Fibroblast of pulmonary artery (primary cell): Measurements from ENCODE around the gene RASGRF1.
"Not testable (repeated sequence)": the region's sequence is repeated elsewhere in the genome, so short reads cannot be mapped to it uniquely, and the experiment has no call there.

Source experiments
- DNase-seq: peaks from one replicate; pipeline ENCODE4 v3.0.0-alpha.2; 2010; ENCODE audit warnings: low read depth
- H3K4me3 ChIP-seq: replicated peaks from 2 replicates; pipeline ENCODE4 v1.5.1; 2011; ENCODE audit warnings: low read depth, mild to moderate bottlenecking, control low read depth, low read length, moderate library complexity
- TF ChIP-seq, protein P1 (sequence below): IDR thresholded peaks from 2 replicates; pipeline ENCODE4 v1.5.1; 2011; ENCODE audit warnings: mild to moderate bottlenecking, control low read depth, low read length, inconsistent platforms; ENCODE audit errors: missing control alignments

Gene RASGRF1

DNA sequence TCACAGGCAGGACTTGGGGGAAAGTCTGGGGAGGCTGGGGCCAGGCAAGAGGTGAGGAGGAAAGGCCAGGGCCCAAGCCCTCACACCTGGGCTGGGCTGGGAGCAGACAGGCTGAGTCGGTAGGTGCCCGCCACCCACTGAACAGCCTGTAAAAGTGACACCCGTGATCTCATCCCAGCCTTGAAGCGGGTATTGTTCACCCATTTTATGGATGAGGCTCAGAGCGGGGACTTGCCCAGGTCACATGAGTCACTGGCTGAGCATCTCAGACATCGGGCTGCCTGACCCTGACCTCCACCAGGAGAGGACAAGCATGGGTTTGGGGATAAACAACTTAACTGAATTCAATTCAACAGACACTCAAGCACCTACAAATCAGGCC, 93.7 kb downstream of the RASGRF1 start:
- TF ChIP-seq, protein P1, sequence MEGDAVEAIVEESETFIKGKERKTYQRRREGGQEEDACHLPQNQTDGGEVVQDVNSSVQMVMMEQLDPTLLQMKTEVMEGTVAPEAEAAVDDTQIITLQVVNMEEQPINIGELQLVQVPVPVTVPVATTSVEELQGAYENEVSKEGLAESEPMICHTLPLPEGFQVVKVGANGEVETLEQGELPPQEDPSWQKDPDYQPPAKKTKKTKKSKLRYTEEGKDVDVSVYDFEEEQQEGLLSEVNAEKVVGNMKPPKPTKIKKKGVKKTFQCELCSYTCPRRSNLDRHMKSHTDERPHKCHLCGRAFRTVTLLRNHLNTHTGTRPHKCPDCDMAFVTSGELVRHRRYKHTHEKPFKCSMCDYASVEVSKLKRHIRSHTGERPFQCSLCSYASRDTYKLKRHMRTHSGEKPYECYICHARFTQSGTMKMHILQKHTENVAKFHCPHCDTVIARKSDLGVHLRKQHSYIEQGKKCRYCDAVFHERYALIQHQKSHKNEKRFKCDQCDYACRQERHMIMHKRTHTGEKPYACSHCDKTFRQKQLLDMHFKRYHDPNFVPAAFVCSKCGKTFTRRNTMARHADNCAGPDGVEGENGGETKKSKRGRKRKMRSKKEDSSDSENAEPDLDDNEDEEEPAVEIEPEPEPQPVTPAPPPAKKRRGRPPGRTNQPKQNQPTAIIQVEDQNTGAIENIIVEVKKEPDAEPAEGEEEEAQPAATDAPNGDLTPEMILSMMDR, result no peak
- no peak for DNase-seq
- no peak overlapping the region for H3K4me3 ChIP-seq

DNA sequence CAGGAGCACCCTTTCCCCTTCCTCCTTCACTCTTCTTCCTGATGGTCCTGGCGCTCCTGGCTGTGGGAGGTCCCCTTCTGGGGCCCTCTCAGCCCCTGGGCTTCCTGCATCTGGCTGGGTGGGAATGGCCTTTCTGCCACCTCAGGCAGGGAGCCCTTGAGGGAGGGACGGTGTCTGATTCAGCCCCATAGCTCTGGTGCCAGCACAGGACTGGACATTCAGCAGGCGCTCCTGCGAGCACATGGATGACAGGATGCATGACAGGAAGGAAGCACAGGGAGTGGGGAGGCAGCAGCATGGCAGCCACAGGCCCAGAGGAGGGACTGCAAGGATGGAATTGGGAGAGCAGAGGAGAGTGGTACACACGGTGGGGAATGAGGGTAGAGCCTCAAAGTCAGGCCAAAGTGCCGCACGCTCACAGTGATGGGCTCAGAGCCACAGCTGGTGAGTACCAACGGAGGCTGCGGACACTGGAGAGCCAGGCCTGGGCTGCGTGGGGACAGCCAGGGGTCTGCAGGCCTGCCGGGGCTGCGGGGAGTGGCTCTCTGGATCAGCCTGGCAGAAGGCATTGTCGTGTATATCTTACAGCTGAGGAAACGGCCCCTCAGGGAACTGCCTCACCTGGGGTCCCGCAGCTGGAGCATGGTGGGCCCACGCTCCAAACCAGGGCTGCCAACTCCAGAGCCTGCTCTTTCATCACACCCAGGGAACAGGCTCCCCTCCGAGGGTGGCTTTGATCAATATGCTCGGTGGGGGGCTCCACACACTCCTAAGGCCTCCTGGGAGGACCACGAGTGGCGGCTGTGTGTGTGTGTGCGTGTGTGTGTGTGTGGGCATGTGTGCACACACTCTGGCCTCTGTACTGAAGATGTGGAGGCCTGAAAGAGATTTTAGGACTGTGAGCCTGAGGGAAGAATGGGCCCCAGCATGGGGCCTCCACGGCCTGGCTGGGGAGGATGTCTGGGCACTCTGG, 94.4 kb downstream of the RASGRF1 start:
- TF ChIP-seq, protein P1, result no peak

DNA sequence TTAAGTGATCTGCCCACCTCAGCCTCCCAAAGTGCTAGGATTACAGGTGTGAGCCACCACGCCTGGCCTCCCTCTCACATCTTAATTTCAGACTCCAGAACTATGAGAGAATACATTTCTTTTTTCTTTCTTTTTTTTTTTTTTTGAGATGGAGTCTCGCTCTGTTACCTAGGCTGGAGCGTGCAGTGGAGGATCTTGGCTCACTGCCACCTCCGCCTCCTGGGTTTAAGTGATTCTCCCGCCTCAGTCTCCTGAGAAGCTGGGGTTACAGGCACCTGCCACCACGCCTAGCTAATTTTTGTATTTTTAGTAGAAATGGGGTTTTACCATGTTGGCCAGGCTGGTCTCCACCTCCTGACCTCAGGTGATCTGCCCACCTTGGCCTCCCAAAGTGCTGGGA, 95.4 kb downstream of the RASGRF1 start:
- not testable (repeated sequence) for H3K4me3 ChIP-seq, DNase-seq

More for the DNA sequence above, 94.4 kb downstream of the RASGRF1 start:
- no peak for DNase-seq
- H3K4me3 ChIP-seq, result no peak overlapping the region

DNA sequence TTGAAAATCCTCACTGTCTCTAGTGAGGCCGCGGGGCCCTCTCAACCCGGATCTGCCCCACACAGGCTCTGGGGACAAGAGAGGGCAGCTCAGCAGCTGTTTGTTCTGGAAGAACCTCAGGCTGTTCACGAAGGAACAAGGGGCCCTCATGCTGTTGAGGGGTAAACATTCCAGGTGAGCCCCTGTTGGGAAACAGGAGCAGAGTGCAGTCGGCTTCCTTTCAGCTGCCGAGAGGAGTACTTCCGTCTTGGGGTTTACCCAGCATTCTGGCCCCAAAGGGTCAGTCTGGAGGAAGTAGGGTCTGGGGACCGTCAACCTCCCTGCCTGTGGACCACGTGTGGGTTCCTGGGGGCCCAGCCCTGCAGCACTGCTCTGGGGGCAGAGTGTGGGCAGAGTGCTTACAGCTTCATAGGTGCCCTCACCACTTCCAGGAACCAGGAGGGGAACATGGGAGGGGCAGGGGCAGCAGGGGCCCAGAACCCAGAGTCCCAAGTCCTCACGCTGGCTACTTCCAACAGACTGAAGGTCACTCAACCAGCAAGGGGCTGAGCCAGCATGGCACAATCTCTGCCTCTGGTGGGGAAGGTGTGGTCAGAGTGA, 96.5 kb downstream of the RASGRF1 start:
- TF ChIP-seq, protein P1, result no peak
- DNase-seq, result no peak
- H3K4me3 ChIP-seq, result no peak overlapping the region

DNA sequence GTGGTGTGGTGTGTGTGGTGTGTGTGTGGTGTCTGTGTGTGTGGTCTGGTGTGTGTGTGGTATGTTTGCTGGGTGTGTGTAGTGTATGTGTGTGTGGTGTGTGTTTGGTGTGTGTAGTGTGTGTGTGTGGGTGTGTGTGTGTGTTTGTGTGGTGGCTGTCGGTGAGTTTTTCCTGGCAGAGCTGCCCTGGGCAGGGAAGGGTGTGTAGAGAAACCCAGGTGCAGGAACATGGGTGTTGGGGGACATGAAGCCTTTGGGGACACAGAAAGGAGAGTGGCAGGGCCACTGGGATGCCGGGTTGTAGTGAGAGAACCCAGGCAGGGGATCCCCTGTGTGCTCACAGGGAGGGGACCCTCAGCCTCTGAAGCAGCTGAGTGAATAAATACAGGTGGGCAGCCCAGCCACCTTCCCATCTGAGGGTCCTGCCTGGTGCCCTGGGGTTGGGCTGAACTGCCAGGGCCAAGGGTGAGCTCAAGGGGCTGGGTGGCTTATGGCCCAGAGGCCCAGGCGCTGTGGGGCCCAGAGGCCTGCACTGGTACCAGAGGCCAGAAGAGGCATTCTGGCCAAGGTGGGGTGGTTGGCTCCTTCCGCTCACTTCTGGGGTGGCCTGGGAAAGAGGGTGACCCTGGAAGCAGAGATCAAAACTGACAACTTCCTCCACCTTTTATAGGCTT, 97.2 kb downstream of the RASGRF1 start:
- TF ChIP-seq, protein P1, result no peak
- DNase-seq, result no peak

DNA sequence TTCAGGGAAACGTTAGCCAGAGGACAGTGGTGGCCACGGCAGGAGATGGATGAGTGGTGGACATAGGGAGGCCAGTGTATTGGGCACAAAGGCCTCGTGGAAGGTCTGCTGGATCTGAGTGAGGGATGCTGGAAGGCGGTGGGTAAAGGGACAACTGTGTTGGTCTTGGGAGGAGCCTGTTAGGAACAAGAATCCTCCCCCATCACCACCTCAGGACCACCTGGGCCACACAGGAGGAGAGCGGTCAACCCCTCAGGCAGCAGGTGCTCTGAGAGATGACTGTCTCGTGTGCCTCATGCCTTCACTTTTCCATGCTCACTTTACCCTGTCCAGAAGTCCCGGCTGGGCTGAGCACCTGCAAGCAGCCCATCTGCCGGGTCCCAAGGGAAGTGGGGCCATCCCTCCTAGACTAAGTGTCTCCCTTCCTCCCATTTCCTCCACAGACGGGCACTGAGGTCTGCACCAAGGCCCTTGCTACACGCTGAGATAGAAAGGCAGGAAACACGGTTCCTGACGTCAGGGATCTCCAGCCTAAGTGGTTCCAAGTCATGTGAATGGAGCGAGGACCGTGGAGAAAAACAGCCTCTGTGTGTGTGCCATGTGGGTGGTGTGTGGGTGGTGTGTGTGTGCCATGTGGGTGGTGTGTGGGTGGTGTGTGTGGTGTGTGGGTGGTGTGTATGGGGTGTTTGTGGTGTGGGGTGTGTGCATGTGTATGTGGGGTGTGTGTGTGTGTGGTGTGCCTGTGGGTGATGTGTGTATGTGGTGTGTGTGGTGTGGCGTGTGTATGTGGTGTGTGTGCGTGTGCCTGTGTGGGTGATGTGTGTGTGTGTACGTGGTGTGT, 97.9 kb downstream of the RASGRF1 start:
- no peak overlapping the region for H3K4me3 ChIP-seq
- TF ChIP-seq, protein P1, result no peak
- peak; percentile 45 for DNase-seq

More for the DNA sequence above, 97.2 kb downstream of the RASGRF1 start:
- H3K4me3 ChIP-seq, result no peak overlapping the region
